ENCODE results near the gene TIMP4.

TIMP4 gene

DNA sequence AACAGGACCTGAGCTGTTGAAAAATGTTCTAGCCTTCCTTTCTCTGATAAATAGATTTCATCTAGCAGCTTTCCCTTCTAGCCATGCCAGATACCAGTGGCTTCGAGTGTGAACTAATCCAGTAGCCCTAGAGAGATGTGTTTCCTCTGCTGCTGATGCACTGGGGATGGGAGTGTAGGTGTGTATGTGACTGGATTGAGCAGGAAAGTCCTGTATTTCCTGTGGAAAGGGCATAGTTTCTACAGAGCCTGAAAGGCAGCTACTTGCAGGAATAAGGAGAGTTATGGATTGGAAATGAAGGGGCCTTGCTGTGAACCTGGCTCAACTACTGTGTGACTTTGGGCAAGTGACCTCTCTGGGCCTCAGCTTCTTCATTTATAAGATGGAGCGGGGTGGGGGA, 8.6 kb downstream of the TIMP4 start:
- no peaks in the 10 kb centered on the region for H3K36me3 ChIP-seq (ENCODE audit: control insufficient read depth in 2 of 2, insufficient read depth in 2 of 2, low read length in 2 of 2)
- peaks cover 0 to 2% of the 10 kb centered on the region in 2 donors for H3K27me3 ChIP-seq (ENCODE audit: control insufficient read depth in 2 of 2, insufficient read depth in 2 of 2, low read length in 2 of 2)
- no peak overlapping the region for H3K9ac ChIP-seq (ENCODE audit: low read depth in 1 of 2, low read length in 2 of 2)
- no peaks in the 10 kb centered on the region for H3K9me3 ChIP-seq (ENCODE audit: control insufficient read depth in 2 of 2, low read length in 2 of 2)
- H3K27ac ChIP-seq (ENCODE audit: low read depth in 2 of 2, low read length in 2 of 2) = no peak overlapping the region
- no peak overlapping the region for H3K4me3 ChIP-seq (ENCODE audit: low read length in 2 of 2)
- no peaks in the 10 kb centered on the region for H3K4me1 ChIP-seq (ENCODE audit: control insufficient read depth in 2 of 2, insufficient read depth in 2 of 2, low read length in 2 of 2)

DNA sequence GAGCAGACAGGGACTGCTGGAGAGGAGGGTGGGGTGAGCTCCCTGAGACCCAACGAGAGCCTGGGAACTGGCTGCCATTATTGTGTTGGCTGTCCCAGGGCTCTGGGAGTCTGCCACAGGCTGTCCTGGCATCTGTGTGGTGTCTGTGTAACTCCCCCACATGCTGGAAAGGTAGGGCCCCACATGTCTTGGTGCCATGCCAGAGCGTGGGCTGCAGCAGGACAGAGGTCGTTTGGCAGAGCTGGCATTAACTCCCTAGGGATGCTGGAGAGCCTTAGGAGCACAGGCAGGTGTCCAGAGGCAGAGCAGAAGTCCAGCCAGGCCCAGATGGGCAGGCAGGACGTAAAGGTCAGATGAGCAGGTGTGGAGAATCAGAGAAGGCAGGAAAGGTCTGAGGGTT, 9.7 kb downstream of the TIMP4 start:
- peaks cover 0 to 2% of the 10 kb centered on the region in 2 donors for H3K27me3 ChIP-seq (ENCODE audit: control insufficient read depth in 2 of 2, insufficient read depth in 2 of 2, low read length in 2 of 2)
- H3K4me3 ChIP-seq (ENCODE audit: low read length in 2 of 2) = no peak overlapping the region
- H3K36me3 ChIP-seq (ENCODE audit: control insufficient read depth in 2 of 2, insufficient read depth in 2 of 2, low read length in 2 of 2) = no peaks in the 10 kb centered on the region
- no peaks in the 10 kb centered on the region for H3K9me3 ChIP-seq (ENCODE audit: control insufficient read depth in 2 of 2, low read length in 2 of 2)
- H3K27ac ChIP-seq (ENCODE audit: low read depth in 2 of 2, low read length in 2 of 2) = no peak overlapping the region
- H3K4me1 ChIP-seq (ENCODE audit: control insufficient read depth in 2 of 2, insufficient read depth in 2 of 2, low read length in 2 of 2) = no peaks in the 10 kb centered on the region
- no peak overlapping the region for H3K9ac ChIP-seq (ENCODE audit: low read depth in 1 of 2, low read length in 2 of 2)

DNA sequence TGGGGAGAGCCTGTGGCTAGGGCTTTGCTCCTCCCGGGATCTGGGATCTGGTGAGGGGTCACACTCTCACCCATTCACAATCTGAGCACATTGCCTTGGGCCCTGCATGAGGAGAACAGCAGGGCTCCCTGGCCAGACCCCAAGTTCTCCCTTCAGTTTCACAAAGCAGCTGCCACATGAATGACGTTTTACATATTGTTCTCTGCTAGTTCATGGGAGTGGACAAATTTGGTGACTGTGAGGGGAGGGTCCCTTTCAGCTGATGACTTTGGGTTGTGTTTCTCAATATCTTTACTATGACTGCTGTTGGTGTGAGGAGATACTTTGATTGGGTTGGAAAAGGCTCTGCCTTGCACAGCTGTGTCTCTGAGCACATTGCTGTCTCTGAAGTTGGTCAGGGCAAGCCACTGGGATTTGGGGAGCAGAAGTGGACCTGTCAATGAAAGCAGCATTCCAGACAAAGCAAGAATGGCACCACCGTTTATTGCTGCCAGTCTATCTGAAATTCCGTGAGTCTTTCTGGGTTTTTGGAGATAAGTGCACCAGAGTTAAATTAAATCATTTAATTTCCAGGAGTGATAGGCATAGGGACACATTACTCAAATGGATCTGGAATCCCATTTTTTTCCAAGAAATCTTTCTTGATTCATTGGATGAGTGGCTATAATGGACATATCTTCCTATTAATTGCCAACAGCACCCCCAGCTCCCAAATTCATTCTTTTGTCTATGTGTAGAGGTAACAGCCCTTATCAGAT, 10.3 kb downstream of the TIMP4 start:
- Histone ChIP-seq H3K4me3 (ENCODE audit: low read length in 2 of 2) (no peak overlapping the region), H3K9ac (ENCODE audit: low read depth in 1 of 2, low read length in 2 of 2) (no peak overlapping the region), H3K4me1 (ENCODE audit: control insufficient read depth in 2 of 2, insufficient read depth in 2 of 2, low read length in 2 of 2) (no peaks in the 10 kb centered on the region), H3K27me3 (ENCODE audit: control insufficient read depth in 2 of 2, insufficient read depth in 2 of 2, low read length in 2 of 2) (peaks cover 0 to 2% of the 10 kb centered on the region in 2 donors), H3K27ac (ENCODE audit: low read depth in 2 of 2, low read length in 2 of 2) (no peak overlapping the region), H3K36me3 (ENCODE audit: control insufficient read depth in 2 of 2, insufficient read depth in 2 of 2, low read length in 2 of 2) (no peaks in the 10 kb centered on the region), H3K9me3 (ENCODE audit: control insufficient read depth in 2 of 2, low read length in 2 of 2) (no peaks in the 10 kb centered on the region)

DNA sequence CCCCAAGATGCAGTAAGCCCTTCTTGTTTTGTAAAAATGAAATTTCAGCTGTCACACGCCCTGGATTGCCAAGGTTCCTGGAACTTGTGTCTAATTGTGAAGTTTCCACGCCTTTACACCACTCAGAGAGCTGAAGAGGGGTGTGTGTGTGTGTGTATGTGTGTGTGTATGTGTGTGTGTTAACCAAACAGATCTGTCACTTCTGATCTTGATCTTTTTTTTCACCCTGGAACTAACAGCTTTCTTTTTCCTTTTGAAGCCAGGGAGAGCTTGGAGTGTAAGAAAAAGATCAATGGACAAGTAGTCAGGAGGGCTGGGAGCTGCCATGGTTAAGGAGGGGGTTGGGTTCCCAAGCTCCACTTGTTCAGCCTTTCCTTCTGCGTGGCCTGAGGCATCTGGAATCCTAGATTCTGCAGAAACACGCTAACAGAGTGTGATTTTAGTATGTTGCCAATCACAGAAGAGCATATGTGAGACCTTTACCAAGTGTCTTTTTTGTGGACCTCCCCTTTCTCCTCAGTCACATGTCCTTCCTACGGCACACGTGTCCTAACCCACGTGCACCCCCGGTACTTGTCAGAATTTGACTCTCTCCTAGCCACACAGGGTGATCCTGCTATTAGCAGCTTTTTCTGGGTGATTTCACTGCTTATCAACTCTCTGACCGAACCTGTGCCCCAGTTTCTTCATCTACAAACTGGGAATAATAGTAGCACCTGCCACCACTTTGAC, 11.5 kb downstream of the TIMP4 start:
- H3K27ac ChIP-seq (ENCODE audit: low read depth in 2 of 2, low read length in 2 of 2) = no peak overlapping the region
- no peaks in the 10 kb centered on the region for H3K27me3 ChIP-seq (ENCODE audit: control insufficient read depth in 2 of 2, insufficient read depth in 2 of 2, low read length in 2 of 2)
- H3K9ac ChIP-seq (ENCODE audit: low read depth in 1 of 2, low read length in 2 of 2) = no peak overlapping the region
- no peaks in the 10 kb centered on the region for H3K4me1 ChIP-seq (ENCODE audit: control insufficient read depth in 2 of 2, insufficient read depth in 2 of 2, low read length in 2 of 2)
- no peaks in the 10 kb centered on the region for H3K36me3 ChIP-seq (ENCODE audit: control insufficient read depth in 2 of 2, insufficient read depth in 2 of 2, low read length in 2 of 2)
- H3K9me3 ChIP-seq (ENCODE audit: control insufficient read depth in 2 of 2, low read length in 2 of 2) = no peaks in the 10 kb centered on the region
- H3K4me3 ChIP-seq (ENCODE audit: low read length in 2 of 2) = no peak overlapping the region

DNA sequence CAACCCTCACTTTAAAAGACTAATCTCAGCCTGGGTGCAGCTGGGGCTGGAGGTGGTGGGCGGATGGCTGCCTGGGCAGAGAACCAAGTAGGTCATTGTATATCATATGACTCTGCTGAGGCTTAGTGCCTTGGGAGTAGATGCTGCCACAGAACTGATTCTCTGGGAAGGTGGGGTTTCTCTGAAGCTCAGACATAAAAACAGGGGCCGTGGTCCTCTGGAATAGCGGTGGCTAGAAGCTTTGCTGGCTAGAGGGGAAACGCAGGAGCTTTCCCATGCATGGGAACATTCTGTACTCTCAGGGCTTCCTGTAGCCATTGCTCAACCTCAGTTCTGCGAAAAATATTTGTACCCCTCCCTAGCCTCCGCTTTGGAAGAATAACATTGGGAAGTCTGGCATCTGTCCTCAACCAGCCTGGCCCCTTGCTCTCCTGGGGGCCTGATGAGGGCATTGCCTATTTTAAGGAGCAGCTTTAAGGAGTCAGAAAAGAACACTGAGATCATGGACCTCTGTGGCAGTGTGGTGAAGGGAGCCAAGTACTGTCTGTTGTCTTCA, 14.7 kb downstream of the TIMP4 start:
- Histone ChIP-seq H3K4me1 (ENCODE audit: control insufficient read depth in 2 of 2, insufficient read depth in 2 of 2, low read length in 2 of 2) (no peaks in the 10 kb centered on the region), H3K4me3 (ENCODE audit: low read length in 2 of 2) (no peak overlapping the region), H3K27ac (ENCODE audit: low read depth in 2 of 2, low read length in 2 of 2) (peak overlapping the region; percentile 61 to 63), H3K36me3 (ENCODE audit: control insufficient read depth in 2 of 2, insufficient read depth in 2 of 2, low read length in 2 of 2) (no peaks in the 10 kb centered on the region), H3K9ac (ENCODE audit: low read depth in 1 of 2, low read length in 2 of 2) (no peak overlapping the region), H3K9me3 (ENCODE audit: control insufficient read depth in 2 of 2, low read length in 2 of 2) (no peaks in the 10 kb centered on the region), H3K27me3 (ENCODE audit: control insufficient read depth in 2 of 2, insufficient read depth in 2 of 2, low read length in 2 of 2) (no peaks in the 10 kb centered on the region)

DNA sequence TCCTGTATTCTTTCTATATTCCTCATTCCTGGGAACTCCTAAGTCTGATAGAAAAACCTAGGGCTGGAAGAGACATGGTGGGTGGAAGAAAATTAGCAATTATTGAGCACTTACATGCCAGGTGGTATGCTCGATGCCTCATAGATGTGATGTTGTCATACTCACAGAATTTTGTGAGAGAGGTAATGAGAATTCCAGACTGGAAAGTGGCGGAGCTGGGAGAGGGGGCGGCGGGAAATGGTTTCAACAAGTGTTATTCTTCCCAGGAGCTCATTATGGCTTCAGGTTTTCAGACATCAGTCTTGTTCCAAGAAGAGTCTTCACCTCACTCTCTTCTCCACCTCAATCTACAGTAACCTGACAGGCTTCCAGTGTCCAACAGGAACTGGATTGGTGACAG, 16.2 kb downstream of the TIMP4 start:
- H3K27ac ChIP-seq (ENCODE audit: low read depth in 2 of 2, low read length in 2 of 2) = no peak overlapping the region
- no peaks in the 10 kb centered on the region for H3K36me3 ChIP-seq (ENCODE audit: control insufficient read depth in 2 of 2, insufficient read depth in 2 of 2, low read length in 2 of 2)
- H3K27me3 ChIP-seq (ENCODE audit: control insufficient read depth in 2 of 2, insufficient read depth in 2 of 2, low read length in 2 of 2) = no peaks in the 10 kb centered on the region
- no peak overlapping the region for H3K4me3 ChIP-seq (ENCODE audit: low read length in 2 of 2)
- no peak overlapping the region for H3K9ac ChIP-seq (ENCODE audit: low read depth in 1 of 2, low read length in 2 of 2)
- H3K4me1 ChIP-seq (ENCODE audit: control insufficient read depth in 2 of 2, insufficient read depth in 2 of 2, low read length in 2 of 2) = peaks cover 0 to 5% of the 10 kb centered on the region in 2 donors
- no peaks in the 10 kb centered on the region for H3K9me3 ChIP-seq (ENCODE audit: control insufficient read depth in 2 of 2, low read length in 2 of 2)

DNA sequence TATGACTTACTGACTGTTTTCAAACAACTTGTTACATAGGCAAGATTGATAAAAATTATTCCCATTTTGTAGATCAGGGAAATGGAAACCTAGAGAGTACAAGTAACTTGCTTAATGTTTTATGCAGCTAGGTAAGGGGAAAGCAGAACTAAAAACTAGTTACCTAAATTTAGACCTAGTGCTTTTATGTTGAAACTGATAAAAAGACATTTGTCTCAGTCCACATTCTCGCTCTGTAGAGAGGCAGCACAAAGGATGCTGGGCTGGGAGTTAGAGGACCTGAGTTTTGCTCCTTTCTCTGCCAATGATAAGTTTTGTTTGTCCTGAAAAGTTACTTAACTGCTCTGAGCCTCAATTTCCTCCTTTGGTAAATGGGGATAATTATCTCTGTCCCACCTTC, 17.4 kb downstream of the TIMP4 start:
- Histone ChIP-seq H3K27ac (ENCODE audit: low read depth in 2 of 2, low read length in 2 of 2) (no peak overlapping the region), H3K4me3 (ENCODE audit: low read length in 2 of 2) (no peak overlapping the region), H3K4me1 (ENCODE audit: control insufficient read depth in 2 of 2, insufficient read depth in 2 of 2, low read length in 2 of 2) (peaks cover 0 to 5% of the 10 kb centered on the region in 2 donors), H3K36me3 (ENCODE audit: control insufficient read depth in 2 of 2, insufficient read depth in 2 of 2, low read length in 2 of 2) (no peaks in the 10 kb centered on the region), H3K9me3 (ENCODE audit: control insufficient read depth in 2 of 2, low read length in 2 of 2) (no peaks in the 10 kb centered on the region), H3K9ac (ENCODE audit: low read depth in 1 of 2, low read length in 2 of 2) (no peak overlapping the region), H3K27me3 (ENCODE audit: control insufficient read depth in 2 of 2, insufficient read depth in 2 of 2, low read length in 2 of 2) (no peaks in the 10 kb centered on the region)

DNA sequence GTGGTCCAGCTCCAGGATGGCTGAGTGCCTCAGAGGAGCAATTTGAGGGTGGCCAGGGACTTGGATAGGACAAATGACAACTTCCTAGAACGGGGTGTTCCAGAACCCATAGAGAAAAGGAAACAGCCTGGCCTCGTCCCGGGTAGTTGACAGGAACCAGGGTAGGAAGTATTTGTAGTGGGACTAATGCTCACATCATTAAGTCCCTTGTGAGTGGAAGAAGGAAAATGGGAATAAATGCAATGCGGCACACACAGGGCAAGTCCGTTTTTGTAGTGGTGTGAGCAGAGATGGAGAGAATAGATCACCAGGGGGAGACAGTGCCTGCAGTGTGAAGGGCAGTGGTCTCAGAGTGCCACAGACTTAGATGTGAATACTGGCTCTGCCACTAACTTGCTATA, 19.6 kb downstream of the TIMP4 start:
- Histone ChIP-seq H3K27ac (ENCODE audit: low read depth in 2 of 2, low read length in 2 of 2) (no peak overlapping the region), H3K36me3 (ENCODE audit: control insufficient read depth in 2 of 2, insufficient read depth in 2 of 2, low read length in 2 of 2) (no peaks in the 10 kb centered on the region), H3K27me3 (ENCODE audit: control insufficient read depth in 2 of 2, insufficient read depth in 2 of 2, low read length in 2 of 2) (no peaks in the 10 kb centered on the region), H3K9ac (ENCODE audit: low read depth in 1 of 2, low read length in 2 of 2) (no peak overlapping the region), H3K9me3 (ENCODE audit: control insufficient read depth in 2 of 2, low read length in 2 of 2) (no peaks in the 10 kb centered on the region), H3K4me1 (ENCODE audit: control insufficient read depth in 2 of 2, insufficient read depth in 2 of 2, low read length in 2 of 2) (peaks cover 0 to 5% of the 10 kb centered on the region in 2 donors), H3K4me3 (ENCODE audit: low read length in 2 of 2) (no peak overlapping the region)

DNA sequence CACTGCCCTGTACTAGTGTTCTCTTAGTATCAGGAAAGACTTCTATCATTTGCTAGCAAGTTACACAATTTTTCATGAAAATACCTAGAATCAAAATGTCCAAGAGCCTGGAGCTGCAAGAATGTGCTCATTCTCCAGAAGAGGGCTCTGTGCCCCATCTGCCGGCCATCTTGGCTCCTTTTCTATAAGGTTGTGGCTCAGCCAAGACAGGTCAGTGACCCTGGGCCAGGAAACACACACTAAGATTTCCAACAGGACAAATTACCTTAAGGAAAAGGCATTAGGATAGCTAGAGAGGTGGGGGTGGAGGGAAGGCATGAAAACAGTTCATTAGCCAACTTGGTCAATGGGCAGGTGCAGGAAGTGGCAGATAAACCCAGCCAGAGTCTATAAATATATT, 20.7 kb downstream of the TIMP4 start:
- H3K4me3 ChIP-seq (ENCODE audit: low read length in 2 of 2) = no peak overlapping the region

DNA sequence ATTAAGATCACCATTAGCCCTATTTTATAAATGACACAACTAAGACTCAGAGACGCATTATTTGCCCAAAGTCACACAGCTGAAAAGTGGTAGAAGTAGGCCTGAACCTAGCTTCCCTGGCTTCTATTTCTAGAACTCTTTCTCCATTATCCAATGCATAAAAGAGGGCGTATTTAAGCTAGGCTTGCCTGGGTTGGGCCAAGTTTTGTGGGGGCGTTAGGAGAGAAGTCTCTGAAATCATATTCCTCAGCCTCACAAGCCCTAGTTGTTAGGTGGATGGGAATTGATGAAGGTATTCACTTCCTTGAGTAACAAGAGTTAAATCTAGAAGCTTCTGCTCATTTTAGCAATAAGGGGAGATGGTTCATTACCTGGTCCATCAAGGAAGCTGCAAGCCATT, 22.3 kb downstream of the TIMP4 start:
- Histone ChIP-seq H3K9ac (ENCODE audit: low read depth in 1 of 2, low read length in 2 of 2) (no peak overlapping the region), H3K9me3 (ENCODE audit: control insufficient read depth in 2 of 2, low read length in 2 of 2) (no peaks in the 10 kb centered on the region), H3K27me3 (ENCODE audit: control insufficient read depth in 2 of 2, insufficient read depth in 2 of 2, low read length in 2 of 2) (no peaks in the 10 kb centered on the region), H3K4me3 (ENCODE audit: low read length in 2 of 2) (no peak overlapping the region), H3K27ac (ENCODE audit: low read depth in 2 of 2, low read length in 2 of 2) (no peak overlapping the region), H3K36me3 (ENCODE audit: control insufficient read depth in 2 of 2, insufficient read depth in 2 of 2, low read length in 2 of 2) (no peaks in the 10 kb centered on the region), H3K4me1 (ENCODE audit: control insufficient read depth in 2 of 2, insufficient read depth in 2 of 2, low read length in 2 of 2) (peaks cover 0 to 5% of the 10 kb centered on the region in 2 donors)

More for the DNA sequence above, 20.7 kb downstream of the TIMP4 start:
- H3K9me3 ChIP-seq (ENCODE audit: control insufficient read depth in 2 of 2, low read length in 2 of 2) = no peaks in the 10 kb centered on the region
- H3K27ac ChIP-seq (ENCODE audit: low read depth in 2 of 2, low read length in 2 of 2) = no peak overlapping the region
- H3K9ac ChIP-seq (ENCODE audit: low read depth in 1 of 2, low read length in 2 of 2) = no peak overlapping the region
- no peaks in the 10 kb centered on the region for H3K36me3 ChIP-seq (ENCODE audit: control insufficient read depth in 2 of 2, insufficient read depth in 2 of 2, low read length in 2 of 2)
- no peaks in the 10 kb centered on the region for H3K27me3 ChIP-seq (ENCODE audit: control insufficient read depth in 2 of 2, insufficient read depth in 2 of 2, low read length in 2 of 2)
- H3K4me1 ChIP-seq (ENCODE audit: control insufficient read depth in 2 of 2, insufficient read depth in 2 of 2, low read length in 2 of 2) = peaks cover 0 to 5% of the 10 kb centered on the region in 2 donors
